ENCODE data around the gene CYLD. TPM values are rescaled to one million over a fixed set of nuclear protein-coding genes. Genes with fewer than 3 reads are reported as not detected.

Gene CYLD
- total and polyA plus RNA-seq, 12 donors = 17.5 to 78.3 (median 48.7) TPM

DNA sequence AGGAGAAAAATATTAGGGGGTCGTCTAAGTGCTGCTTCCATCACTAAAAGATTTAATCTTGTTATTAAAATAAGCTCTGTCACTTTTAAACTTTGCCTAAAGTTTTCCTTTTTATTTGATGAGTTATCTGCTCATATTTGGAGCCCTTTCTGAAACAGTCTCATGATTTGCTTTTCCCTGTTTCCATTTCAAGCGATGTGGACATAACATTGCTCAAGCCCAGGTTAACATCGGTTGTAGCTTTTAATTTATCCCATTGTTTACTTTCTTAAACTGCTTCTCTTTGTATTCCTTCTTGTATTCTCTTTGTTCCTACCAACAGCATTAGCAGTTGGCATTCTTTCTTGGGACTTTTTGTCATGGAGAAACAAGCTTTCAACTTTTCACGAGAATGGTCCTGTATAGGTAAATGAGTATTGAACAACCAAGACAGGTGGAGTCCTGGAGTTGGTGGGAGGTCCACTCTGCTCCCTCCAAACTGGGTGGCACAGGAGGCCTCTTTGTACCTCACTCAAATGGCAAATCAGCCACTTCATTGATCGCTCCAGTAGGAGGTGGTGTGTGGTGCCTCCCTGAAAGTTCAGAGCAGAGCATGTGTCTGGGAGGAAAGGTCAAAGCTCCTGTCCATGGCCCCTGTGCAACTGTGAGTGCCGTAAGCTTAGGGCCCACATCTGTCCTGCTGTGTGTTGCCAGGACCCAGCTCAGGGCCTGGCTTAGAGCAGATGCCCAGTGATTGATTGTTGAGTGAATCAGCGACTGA is 107.0 kb downstream of the CYLD start:
- intact Hi-C loops (cut with DNase I) = no loop called here
- Histone ChIP-seq H3K27me3 (no peaks in the 10 kb centered on the region), H3K36me3 (replicated peaks in 1 of 2) (no peaks in the 10 kb centered on the region), H3K9me3 (replicated peaks in 1 of 3) (no peaks in the 10 kb centered on the region), H3K4me3 (no peak overlapping the region), H3K27ac (no peak overlapping the region), H3K4me1 (replicated peaks in 1 of 2) (no peaks in the 10 kb centered on the region)
- 76 to 82% (median 78%) methylated on average over 7 of the region's 7 CpGs for WGBS, 4 donors
- no peak for TF ChIP-seq POLR2A (IDR thresholded peaks at IDR 0.05)
- TF ChIP-seq, protein P1, sequence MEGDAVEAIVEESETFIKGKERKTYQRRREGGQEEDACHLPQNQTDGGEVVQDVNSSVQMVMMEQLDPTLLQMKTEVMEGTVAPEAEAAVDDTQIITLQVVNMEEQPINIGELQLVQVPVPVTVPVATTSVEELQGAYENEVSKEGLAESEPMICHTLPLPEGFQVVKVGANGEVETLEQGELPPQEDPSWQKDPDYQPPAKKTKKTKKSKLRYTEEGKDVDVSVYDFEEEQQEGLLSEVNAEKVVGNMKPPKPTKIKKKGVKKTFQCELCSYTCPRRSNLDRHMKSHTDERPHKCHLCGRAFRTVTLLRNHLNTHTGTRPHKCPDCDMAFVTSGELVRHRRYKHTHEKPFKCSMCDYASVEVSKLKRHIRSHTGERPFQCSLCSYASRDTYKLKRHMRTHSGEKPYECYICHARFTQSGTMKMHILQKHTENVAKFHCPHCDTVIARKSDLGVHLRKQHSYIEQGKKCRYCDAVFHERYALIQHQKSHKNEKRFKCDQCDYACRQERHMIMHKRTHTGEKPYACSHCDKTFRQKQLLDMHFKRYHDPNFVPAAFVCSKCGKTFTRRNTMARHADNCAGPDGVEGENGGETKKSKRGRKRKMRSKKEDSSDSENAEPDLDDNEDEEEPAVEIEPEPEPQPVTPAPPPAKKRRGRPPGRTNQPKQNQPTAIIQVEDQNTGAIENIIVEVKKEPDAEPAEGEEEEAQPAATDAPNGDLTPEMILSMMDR (IDR thresholded peaks at IDR 0.05) = no peak
- no peak for DNase-seq

Small RNA genes lying within 50 kb of the gene (microRNA-seq; reads per million reads assigned to microRNA genes)
- 0.45 to 2.3 (median 1.9) reads per million in 3 donors for gene MIR3181

Small RNA genes lying within 50 kb of the gene (small RNA-seq; reads per million reads assigned to genes)
- 0.12 to 0.17 reads per million in 2 donors for gene MIR3181

Other genes starting within 250 kb of the CYLD start
- 1 to 10 TPM in 8 of 9 donors, under 1 TPM in 1; 0.67 to 8.9 (median 7.0) TPM for gene NKD1, start 193.7 kb upstream of the CYLD start, total RNA-seq
- gene NKD1, start 193.7 kb upstream of the CYLD start, polyA plus RNA-seq = 1 to 10 TPM in 2 of 3 donors, under 1 TPM in 1; 0.84 to 1.8 (median 1.2) TPM
- gene SNX20, start 60.8 kb upstream of the CYLD start, total RNA-seq = 1 to 10 TPM in 7 of 9 donors, under 1 TPM in 2; 0.12 to 4.0 (median 2.8) TPM
- gene SNX20, start 60.8 kb upstream of the CYLD start, polyA plus RNA-seq = 1 to 10 TPM in 2 of 3 donors, under 1 TPM in 1; 0.93 to 3.3 (median 1.0) TPM
- 1 to 10 TPM in 5 of 9 donors, under 1 TPM in 4; 0.12 to 3.7 (median 1.2) TPM for gene NOD2, start 48.5 kb upstream of the CYLD start, total RNA-seq
- gene NOD2, start 48.5 kb upstream of the CYLD start, polyA plus RNA-seq = 1 to 10 TPM in 1 of 3 donors, under 1 TPM in 2; 0.18 to 1.5 (median 0.57) TPM

All from adrenal gland (tissue), 12 donors.